Measurements from ENCODE around the gene GLT8D2. TPM values are rescaled to one million over a fixed set of nuclear protein-coding genes. Genes with fewer than 3 reads are reported as not detected.
A peak's percentile ranks its signal among the peaks of the same experiment; 100 is the strongest.

GLT8D2 gene
- total RNA-seq, 1 donor, result 52.5 TPM

- H3K27me3 ChIP-seq (ENCODE audit: insufficient read depth, low read length), result no peaks in the 10 kb centered on the region
- peak overlapping the region; percentile 80 for H3K4me3 ChIP-seq (ENCODE audit: insufficient read depth, low read length)
- H3K4me2 ChIP-seq (ENCODE audit: insufficient read depth, low read length), result peak overlapping the region; percentile 90
- H3K36me3 ChIP-seq (ENCODE audit: insufficient read depth, low read length), result peaks cover 12% of the 10 kb centered on the region
- no peaks in the 10 kb centered on the region for H3K9me3 ChIP-seq (ENCODE audit: low read depth, low read length)
- peaks cover 80% of the 10 kb centered on the region for H3K79me2 ChIP-seq (ENCODE audit: insufficient read depth, low read length)
- H3K27ac ChIP-seq (ENCODE audit: low read depth, low read length), result peak overlapping the region; percentile 93
- peak; percentile 66 for DNase-seq (ENCODE audit: insufficient read length, low spot score, missing footprints)
- TF ChIP-seq CTCF (IDR thresholded peaks at IDR 0.05; ENCODE audit: extremely low read depth, low read depth, low read length), result no peak
- H2AFZ ChIP-seq (ENCODE audit: low read length), result no peak overlapping the region
- H4K20me1 ChIP-seq (ENCODE audit: insufficient read depth, low read length), result peaks cover 20% of the 10 kb centered on the region
- H3K4me1 ChIP-seq (ENCODE audit: insufficient read depth, low read length), result peaks cover 34% of the 10 kb centered on the region
Observed at GRCh38 chr12:103966736-103967135, 83.3 kb downstream of the GLT8D2 start.

GRCh38 chr12:103965590-103966504 lies 84.1 kb downstream of the GLT8D2 start, which contains the start of gene TDG:
TDG (plus strand) TSS chr12:103965872; CDS start chr12:103966038, 166 bp downstream.
- H2AFZ ChIP-seq (ENCODE audit: low read length), result peak within 1 kb of the TSS; percentile 81

GRCh38 chr12:103965255-103965589 lies 84.8 kb downstream of the GLT8D2 start:
- Histone ChIP-seq H3K27me3 (ENCODE audit: insufficient read depth, low read length) (no peaks in the 10 kb centered on the region), H3K9me3 (ENCODE audit: low read depth, low read length) (no peaks in the 10 kb centered on the region), H4K20me1 (ENCODE audit: insufficient read depth, low read length) (peaks cover 12% of the 10 kb centered on the region), H3K27ac (ENCODE audit: low read depth, low read length) (peak overlapping the region; percentile 93), H2AFZ (ENCODE audit: low read length) (peak overlapping the region; percentile 79), H3K36me3 (ENCODE audit: insufficient read depth, low read length) (peaks cover 11% of the 10 kb centered on the region), H3K79me2 (ENCODE audit: insufficient read depth, low read length) (peaks cover 65% of the 10 kb centered on the region), H3K4me2 (ENCODE audit: insufficient read depth, low read length) (peak overlapping the region; percentile 90), H3K4me3 (ENCODE audit: insufficient read depth, low read length) (peak overlapping the region; percentile 80), H3K4me1 (ENCODE audit: insufficient read depth, low read length) (peaks cover 34% of the 10 kb centered on the region)
- no peak for DNase-seq (ENCODE audit: insufficient read length, low spot score, missing footprints)
- no peak for TF ChIP-seq CTCF (IDR thresholded peaks at IDR 0.05; ENCODE audit: extremely low read depth, low read depth, low read length)

More at GRCh38 chr12:103965590-103966504, 84.1 kb downstream of the GLT8D2 start, which contains the start of gene TDG:
- Histone ChIP-seq H3K79me2 (ENCODE audit: insufficient read depth, low read length) (peaks cover 71% of the 10 kb centered on the region), H3K9me3 (ENCODE audit: low read depth, low read length) (no peaks in the 10 kb centered on the region), H3K4me1 (ENCODE audit: insufficient read depth, low read length) (peaks cover 34% of the 10 kb centered on the region), H3K36me3 (ENCODE audit: insufficient read depth, low read length) (peaks cover 11% of the 10 kb centered on the region), H3K4me2 (ENCODE audit: insufficient read depth, low read length) (peak within 1 kb of the TSS; percentile 90), H4K20me1 (ENCODE audit: insufficient read depth, low read length) (peaks cover 13% of the 10 kb centered on the region), H3K4me3 (ENCODE audit: insufficient read depth, low read length) (peak within 1 kb of the TSS; percentile 80), H3K27ac (ENCODE audit: low read depth, low read length) (peak within 1 kb of the TSS; percentile 93), H3K27me3 (ENCODE audit: insufficient read depth, low read length) (no peaks in the 10 kb centered on the region)
- TF ChIP-seq CTCF (IDR thresholded peaks at IDR 0.05; ENCODE audit: extremely low read depth, low read depth, low read length), result peak; percentile 9
- DNase-seq (ENCODE audit: insufficient read length, low spot score, missing footprints), result peak; percentile 97

DNA sequence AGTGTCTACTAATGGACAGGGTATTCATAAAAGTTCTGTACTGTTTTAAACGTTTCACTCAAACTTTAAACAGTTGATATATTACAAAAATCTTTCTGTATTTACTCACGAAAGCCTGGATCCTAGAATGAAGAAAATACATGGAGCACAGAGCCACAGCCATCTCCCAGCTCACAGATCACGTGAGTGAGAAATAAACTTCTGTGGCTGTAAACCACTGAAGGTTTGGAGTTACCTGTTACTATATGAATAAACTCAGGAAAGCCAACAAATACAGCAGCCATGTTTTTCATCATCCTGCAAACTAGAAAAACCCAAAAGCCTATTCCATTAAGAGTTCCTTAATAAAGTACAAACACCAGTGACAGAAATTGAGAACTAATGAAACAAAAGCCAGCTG lies 85.2 kb downstream of the GLT8D2 start:
- peak overlapping the region; percentile 93 for H3K27ac ChIP-seq (ENCODE audit: low read depth, low read length)
- peaks cover 9% of the 10 kb centered on the region for H3K36me3 ChIP-seq (ENCODE audit: insufficient read depth, low read length)
- H3K4me2 ChIP-seq (ENCODE audit: insufficient read depth, low read length), result peak overlapping the region; percentile 90
- H4K20me1 ChIP-seq (ENCODE audit: insufficient read depth, low read length), result peaks cover 11% of the 10 kb centered on the region
- H3K27me3 ChIP-seq (ENCODE audit: insufficient read depth, low read length), result no peaks in the 10 kb centered on the region
- no peak for TF ChIP-seq CTCF (IDR thresholded peaks at IDR 0.05; ENCODE audit: extremely low read depth, low read depth, low read length)
- H2AFZ ChIP-seq (ENCODE audit: low read length), result peak overlapping the region; percentile 79
- peaks cover 30% of the 10 kb centered on the region for H3K4me1 ChIP-seq (ENCODE audit: insufficient read depth, low read length)
- no peak for DNase-seq (ENCODE audit: insufficient read length, low spot score, missing footprints)
- H3K4me3 ChIP-seq (ENCODE audit: insufficient read depth, low read length), result peak overlapping the region; percentile 80
- peaks cover 61% of the 10 kb centered on the region for H3K79me2 ChIP-seq (ENCODE audit: insufficient read depth, low read length)
- no peaks in the 10 kb centered on the region for H3K9me3 ChIP-seq (ENCODE audit: low read depth, low read length)
